K562 (cell line): ENCODE measurements around the gene WDR5B. TPM values are rescaled to one million over a fixed set of nuclear protein-coding genes. Genes with fewer than 3 reads are reported as not detected.
A peak's percentile ranks its signal among the peaks of the same experiment; 100 is the strongest.

Source experiments
- ATAC-seq: fragments of 200-7000 bp; cut with Tn5 transposase; 3 replicates; pipeline ENCODE4 v1.9.1; 2020; ENCODE audit warnings: moderate library complexity
- BruUV-seq: library from RNA; stranded (reverse); fragments of 400-500 nt; replicated peaks from 2 replicates; lab custom pipeline; 2021; lab: Mats Ljungman, UMichigan
- CTCF ChIA-PET: fragments of 300-600 bp; formaldehyde crosslinking; extraction: SDS; loops from one replicate; lab custom pipeline; 2021; ENCODE audit warnings: low intra/inter-chr PET ratio; lab: Yijun Ruan, JAX
- POLR2A ChIA-PET: fragments of 300-600, 350-650 bp; sonication (Branson Sonifier 250); formaldehyde crosslinking; extraction: SDS; loops from one replicate; lab custom pipeline; 2021; ENCODE audit warnings: antibody characterized with exemption, inconsistent platforms; lab: Yijun Ruan, JAX
- DNase-seq, 4 experiments: peaks; one replicate each; pipeline versions ENCODE4 v3.0.0 to v3.0.0-alpha.2; 2011 to 2018; ENCODE audit warnings: low spot score in 3 of 4, mixed read lengths in 3 of 4; ENCODE audit errors: extremely low read depth in 1 of 4
- FAIRE-seq: peaks from 2 replicates; lab custom pipeline; 2011; peaks lifted over from hg19 to GRCh38; lab: Jason Lieb, UNC
- H2AFZ ChIP-seq: 2 replicates; pipeline ENCODE4 v1.6.0; 2011; ENCODE audit warnings: low read depth, low read length, control low read depth, inconsistent platforms
- H3K27ac ChIP-seq: fragments of 200-600 bp; 3 replicates; pipeline ENCODE4 v1.8.0; 2011; ENCODE audit warnings: low read depth, mild to moderate bottlenecking, control low read depth, inconsistent platforms, low read length, moderate library complexity, mixed read lengths; ENCODE audit errors: extremely low read depth
- H3K27me3 ChIP-seq, 2 experiments: fragments of 300-600 bp in 1 of 2; 2 replicates in 1 of 2; 3 replicates in 1 of 2; pipeline versions ENCODE4 v1.6.0 to v1.8.0; 2011; ENCODE audit warnings: inconsistent platforms in 2 of 2, low read length in 2 of 2, mild to moderate bottlenecking in 1 of 2, mixed read lengths in 1 of 2, moderate library complexity in 1 of 2; ENCODE audit not compliant: control insufficient read depth in 2 of 2, insufficient read depth in 2 of 2
- H3K36me3 ChIP-seq: fragments of 300-600 bp; 3 replicates; pipeline ENCODE4 v1.8.0; 2011; ENCODE audit warnings: mild to moderate bottlenecking, low read length, inconsistent platforms; ENCODE audit not compliant: control insufficient read depth, insufficient read depth
- H3K4me1 ChIP-seq, 2 experiments: fragments of 200-600 bp in 1 of 2; replicated peaks in 1 of 2; 2 replicates in 1 of 2; 3 replicates in 1 of 2; pipeline versions ENCODE4 v1.5.1 to v1.8.0; 2011; ENCODE audit warnings: inconsistent platforms in 2 of 2, low read length in 2 of 2, mild to moderate bottlenecking in 1 of 2, mixed read lengths in 1 of 2, moderate library complexity in 1 of 2; ENCODE audit not compliant: control insufficient read depth in 2 of 2, insufficient read depth in 2 of 2
- H3K4me2 ChIP-seq: 2 replicates; pipeline ENCODE4 v1.6.1; 2011; ENCODE audit warnings: low read length, control low read depth, inconsistent platforms, mixed read lengths; ENCODE audit not compliant: insufficient read depth
- H3K4me3 ChIP-seq: fragments of 200-600 bp; sonication (generic), shearing (Covaris generic); 2 replicates; pipeline ENCODE4 v1.5.1; 2016; ENCODE audit warnings: control low read depth, inconsistent platforms
- H3K79me2 ChIP-seq: fragments of 200-600 bp; 3 replicates; pipeline ENCODE4 v1.8.0; 2011; ENCODE audit warnings: low read length, inconsistent platforms; ENCODE audit not compliant: control insufficient read depth, insufficient read depth
- H3K9ac ChIP-seq, 2 experiments: 2 replicates each; pipeline versions ENCODE4 v1.6.0 to v1.6.1; 2011; ENCODE audit warnings: low read depth in 2 of 2, low read length in 2 of 2, control low read depth in 1 of 2, inconsistent platforms in 1 of 2, mild to moderate bottlenecking in 1 of 2, mixed read lengths in 1 of 2; ENCODE audit not compliant: insufficient read depth in 1 of 2
- H3K9me1 ChIP-seq: one replicate; pipeline ENCODE4 v1.6.0; 2011; ENCODE audit warnings: inconsistent platforms, mild to moderate bottlenecking, low read length, moderate library complexity; ENCODE audit not compliant: control insufficient read depth, insufficient read depth
- H3K9me3 ChIP-seq: replicated peaks from 2 replicates; pipeline ENCODE4 v1.5.1; 2011; ENCODE audit warnings: low read depth, low read length, inconsistent platforms; ENCODE audit not compliant: control insufficient read depth, insufficient read depth
- H4K20me1 ChIP-seq: replicated peaks from 2 replicates; pipeline ENCODE4 v1.6.1; 2011; ENCODE audit warnings: low read length, inconsistent platforms, mixed read lengths; ENCODE audit not compliant: control insufficient read depth, insufficient read depth
- CBFA2T3 ChIP-seq: fragments of 450-650 bp; IDR thresholded peaks from 2 replicates; pipeline ENCODE4 v1.6.1; 2017
- HNRNPUL1 ChIP-seq: fragments of 200-400 bp; formaldehyde crosslinking; IDR thresholded peaks from 2 replicates; pipeline ENCODE4 v1.6.1; 2017; ENCODE audit warnings: low read length
- KHSRP ChIP-seq: fragments of 450-650 bp; IDR thresholded peaks from 2 replicates; pipeline ENCODE4 v1.6.1; 2017
- SIN3A ChIP-seq, 2 experiments: fragments of 150-350 bp in 1 of 2; IDR thresholded peaks; 2 replicates each; pipeline ENCODE4 v1.6.1; 2011 to 2016; ENCODE audit warnings: borderline replicate concordance in 2 of 2, low read depth in 2 of 2, low read length in 2 of 2, mild to moderate bottlenecking in 2 of 2, moderate library complexity in 2 of 2; ENCODE audit not compliant: control insufficient read depth in 1 of 2
- TEAD4 ChIP-seq, 2 experiments: sonication (generic) in 1 of 2; formaldehyde crosslinking in 1 of 2; IDR thresholded peaks; 2 replicates each; pipeline versions ENCODE4 v1.6.1 to v1.8.0; 2012 to 2022; ENCODE audit warnings: borderline replicate concordance in 1 of 2, inconsistent platforms in 1 of 2, low read length in 1 of 2, mild to moderate bottlenecking in 1 of 2, missing genetic modification reagents in 1 of 2
- ZNF316 ChIP-seq: fragments of 450-650 bp; IDR thresholded peaks from 2 replicates; pipeline ENCODE4 v1.6.1; 2016
- WGBS: fragments of 100-300 bp; shearing (Covaris generic); methylation state at CpG from one replicate; pipeline ENCODE4 v1.1.6; 2016; ENCODE audit warnings: low coverage, mixed read lengths; ENCODE audit not compliant: insufficient coverage; ENCODE audit errors: missing lambda C conversion rate; 5-methylcytosine and 5-hydroxymethylcytosine counted together
- in situ Hi-C: fragments of 300-500 bp; cut with MboI; formaldehyde crosslinking; loops from 4 replicates; pipeline ENCODE4 v1.15.0; 2018; ENCODE audit warnings: inconsistent platforms, mixed read lengths
- intact Hi-C: fragments of 100-400 bp; cut with micrococcal nuclease; formaldehyde crosslinking; loops from 2 replicates; pipeline ENCODE4 v1.14.2; 2022
- polyA plus RNA-seq, 8 experiments: library from polyadenylated mRNA; depleted of rRNA in 4 of 8; stranded (reverse) in 5 of 8; unstranded in 3 of 8; fragments of >200 nt; fragmentation: Nextera tagmentation in 2 of 8; fragmentation: Illumina TruSeq in 1 of 8; extraction: Ambion mirVana in 2 of 8; extraction: Trizol in 1 of 8; gene quantifications; 2 replicates each; pipeline versions ENCODE4 v1.2.1 to v1.2.3, GENCODE V29; 2011 to 2014; ENCODE audit warnings: inconsistent platforms in 1 of 8, missing spikeins in 1 of 8
- total RNA-seq, 7 experiments: library from RNA; depleted of rRNA in 6 of 7; stranded (reverse); fragments of >200 nt in 6 of 7; fragmentation: Illumina TruSeq in 2 of 7; extraction: Trizol in 2 of 7; gene quantifications; 2 replicates each; pipeline versions ENCODE4 v1.2.1 to v1.2.3, GENCODE V29; 2011 to 2021; ENCODE audit warnings: low replicate concordance in 1 of 7

The WDR5B gene
- total and polyA plus RNA-seq, 9 of the 15 experiments (the other 6 are each of a cell fraction or from before 2014, with no cell fraction given): 2.8 to 10.1 (median 4.2) TPM

DNA sequence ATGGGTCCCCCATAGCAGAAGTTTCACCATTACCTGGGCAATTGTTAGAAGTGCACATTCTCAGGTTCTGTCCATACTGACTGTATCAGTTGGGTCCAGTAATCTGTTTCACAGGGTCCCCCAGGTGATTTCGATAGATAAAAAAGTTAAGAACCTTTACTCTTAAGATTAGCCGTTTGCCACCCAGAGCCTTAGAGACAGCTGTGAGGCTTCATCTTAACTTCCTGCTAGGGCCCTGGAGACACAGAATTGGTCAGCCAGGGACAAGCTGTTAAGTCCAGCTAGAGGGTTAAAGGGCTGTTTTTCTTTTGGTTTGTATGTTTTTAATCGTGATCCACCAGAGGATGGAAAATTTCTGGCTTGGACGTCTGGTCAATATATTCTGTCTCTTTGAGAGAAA, 25.2 kb downstream of the WDR5B start (continued):
- TF ChIP-seq CBFA2T3 (peak; percentile 72), TEAD4 (IDR thresholded peaks at IDR 0.05; ENCODE audit: low read length) (peak; percentile 64), TEAD4 (CRISPR knock-in tag; IDR thresholded peaks at IDR 0.05; ENCODE audit: borderline replicate concordance) (no peak)

DNA sequence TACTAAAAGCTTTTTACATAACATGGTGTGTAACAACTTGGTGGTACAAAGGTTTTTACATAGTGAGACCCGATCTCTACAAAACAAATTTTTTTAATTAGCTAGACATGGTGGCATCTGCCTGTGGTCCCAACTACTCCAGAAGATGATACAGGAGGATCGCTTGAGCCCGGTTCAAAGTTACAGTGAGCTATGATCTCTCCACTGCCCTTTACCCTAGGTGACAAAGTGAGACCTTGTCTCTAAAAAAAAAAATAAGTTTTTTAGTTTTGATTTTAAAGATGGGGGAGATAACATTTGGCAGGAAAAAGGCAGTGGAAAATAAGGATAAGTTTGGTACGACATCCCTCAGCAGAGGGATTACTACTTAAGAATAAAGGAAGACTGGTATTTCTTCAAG, 26.0 kb downstream of the WDR5B start:
- Histone ChIP-seq H3K4me1 (peaks cover 0 to 6% of the 10 kb centered on the region in 2 experiments; a peak in 2 of 5 replicates), H3K9ac (no peak overlapping the region), H3K9me1 (no peaks in the 10 kb centered on the region), H3K4me2 (peak overlapping the region; percentile 32; the same call in 1 of the 2 replicates), H3K4me3 (no peak overlapping the region), H3K79me2 (peaks cover 77% of the 10 kb centered on the region), H2AFZ (no peak overlapping the region), H4K20me1 (0 out of 2 replicates have a peak, but pooled peaks cover 5% of the 10 kb centered on the region), H3K36me3 (peaks cover 44% of the 10 kb centered on the region), H3K27ac (no peak overlapping the region), H3K27me3 (no peaks in the 10 kb centered on the region), H3K9me3 (no peaks in the 10 kb centered on the region)
- intact Hi-C loops: loop anchor here (5.0 kb wide), 1 partner anchor 172 kb away; the partner anchor contains the start of genes DTX3L and PARP9
- BruUV-seq: no TSS peak
- POLR2A ChIA-PET: interaction anchor here (0.7 kb wide), 1 partner anchor 236 kb away, joined by 3 read pairs; no protein-coding TSS in a partner anchor
- DNase-seq: no peak
- in situ Hi-C loops: loop anchor here (10.0 kb wide), 1 partner anchor 295 kb away; the partner anchor contains the start of gene PARP14
- no peak for ATAC-seq
- WGBS: 84% methylated on average over 4 of the region's 4 CpGs
- TF ChIP-seq KHSRP (no peak), HNRNPUL1 (no peak), SIN3A (IDR thresholded peaks at IDR 0.05; ENCODE audit: borderline replicate concordance in 2 of 2, control insufficient read depth in 1 of 2, low read depth in 2 of 2, low read length in 2 of 2) (no peak), ZNF316 (no peak)
- FAIRE-seq: no peak
- CTCF ChIA-PET: no interaction called here
